ENCODE results near the gene EIF4G1.

The EIF4G1 gene

DNA sequence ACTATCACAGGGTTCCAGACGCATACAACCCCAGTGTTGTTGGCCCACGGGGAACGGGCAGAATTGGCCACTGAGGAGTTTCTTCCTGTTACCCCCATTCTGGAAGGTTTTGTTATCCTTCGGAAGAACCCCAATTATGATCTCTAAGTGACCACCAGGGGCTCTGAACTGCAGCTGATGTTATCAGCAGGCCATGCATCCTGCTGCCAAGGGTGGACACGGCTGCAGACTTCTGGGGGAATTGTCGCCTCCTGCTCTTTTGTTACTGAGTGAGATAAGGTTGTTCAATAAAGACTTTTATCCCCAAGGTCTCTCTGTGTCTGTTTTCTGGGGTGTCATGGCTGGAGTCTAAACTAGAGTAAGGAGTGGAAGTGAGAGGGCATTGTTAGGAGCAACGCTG, 5.7 kb upstream of the EIF4G1 start:
- DNase-seq = no peak

GRCh38 chr3:184311633-184312032, 2.8 kb upstream of the EIF4G1 start:
- no peak for DNase-seq

DNA sequence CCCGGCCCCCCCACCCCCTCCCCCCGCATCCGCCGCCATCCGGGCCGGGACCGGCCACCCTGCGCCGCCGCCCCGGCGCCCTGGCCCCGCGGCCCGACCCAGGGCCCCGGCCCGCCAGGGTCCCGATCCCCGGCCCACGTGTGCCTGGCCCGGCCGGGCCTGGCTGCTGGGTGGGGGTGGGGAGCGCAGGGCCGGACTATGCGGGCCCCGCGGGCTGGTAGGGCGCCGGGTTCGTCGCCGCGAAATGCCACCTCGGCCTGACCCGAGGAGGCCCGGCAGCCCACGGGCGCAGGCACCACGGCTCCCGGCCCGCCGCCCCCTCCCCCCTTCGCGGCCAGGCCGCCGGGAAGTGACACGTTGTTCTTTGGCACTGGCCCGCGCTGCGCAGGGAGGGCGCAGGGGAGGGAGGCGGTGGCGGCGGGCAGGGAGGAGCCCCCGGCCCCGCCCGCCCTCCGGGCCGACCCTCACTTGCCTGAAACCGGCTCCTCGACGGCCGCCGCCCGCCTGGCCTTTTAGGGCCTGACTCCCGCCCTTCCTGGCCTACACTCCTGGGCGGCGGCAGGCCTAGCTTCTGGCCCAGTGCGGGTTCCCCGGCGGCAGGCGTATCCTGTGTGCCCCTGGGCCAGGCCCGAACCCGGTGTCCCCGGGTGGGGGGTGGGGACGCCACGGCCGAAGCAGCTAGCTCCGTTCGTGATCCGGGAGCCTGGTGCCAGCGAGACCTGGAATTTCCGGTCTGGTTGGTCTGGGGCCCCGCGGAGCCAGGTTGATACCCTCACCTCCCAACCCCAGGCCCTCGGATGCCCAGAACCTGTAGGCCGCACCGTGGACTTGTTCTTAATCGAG, 515 bp downstream of the EIF4G1 start:
- DNase-seq = no peak

DNA sequence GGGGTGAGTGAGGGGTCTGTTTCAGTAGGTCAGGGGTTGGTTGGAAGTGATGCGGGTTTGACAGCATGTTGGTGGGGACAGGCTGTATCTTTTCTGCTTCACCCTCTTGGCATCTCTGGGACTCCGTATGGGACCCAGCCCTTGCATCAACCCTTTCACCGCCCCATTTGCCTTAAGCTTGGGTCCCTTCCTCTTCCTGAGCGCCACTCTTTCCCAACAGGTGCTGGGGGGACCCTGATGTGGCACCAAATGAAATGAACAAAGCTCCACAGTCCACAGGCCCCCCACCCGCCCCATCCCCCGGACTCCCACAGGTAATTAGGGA, 1.1 kb downstream of the EIF4G1 start:
- no peak for DNase-seq

DNA sequence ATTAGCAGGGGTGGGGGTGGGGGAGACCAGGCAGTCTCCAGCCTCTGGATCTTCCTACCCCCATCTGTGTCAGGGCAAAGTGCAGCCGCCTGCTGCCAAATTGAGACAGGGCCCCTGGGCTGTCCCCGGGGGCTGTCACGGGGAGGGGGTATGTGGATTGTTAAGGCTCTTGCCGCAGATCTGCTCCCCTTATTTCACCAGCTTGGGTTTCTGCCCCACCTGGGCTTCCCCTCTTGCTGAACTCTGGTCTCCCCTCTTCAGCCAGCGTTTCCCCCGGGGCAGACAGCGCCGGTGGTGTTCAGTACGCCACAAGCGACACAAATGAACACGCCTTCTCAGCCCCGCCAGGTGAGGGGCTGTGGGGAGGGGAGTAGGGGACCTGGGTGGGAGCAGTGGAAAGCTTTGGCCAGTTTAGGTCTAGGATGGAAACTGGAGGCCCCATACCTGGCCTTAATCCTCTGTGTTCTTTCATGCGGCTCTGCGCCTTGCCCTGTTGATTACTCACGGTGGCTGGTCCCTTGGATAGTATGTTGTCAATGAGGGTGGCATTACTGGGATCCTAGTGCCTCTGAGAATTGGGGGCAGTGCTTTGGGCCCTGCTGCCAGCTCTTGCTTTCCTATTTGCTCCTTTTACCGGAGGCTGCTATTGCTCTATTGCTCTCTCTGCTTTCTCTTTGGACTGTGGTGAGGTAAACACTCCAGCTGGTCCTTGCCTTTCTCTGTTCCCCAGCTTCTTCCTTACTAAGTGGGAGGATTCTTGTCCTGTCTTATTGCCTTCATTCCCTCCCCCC, 1.7 kb downstream of the EIF4G1 start:
- no peak for DNase-seq

- DNase-seq = no peak
Measured at GRCh38 chr3:184316792-184317191, 2.4 kb downstream of the EIF4G1 start.

- no peak for DNase-seq
Measured at GRCh38 chr3:184317201-184317600, 2.8 kb downstream of the EIF4G1 start.

DNA sequence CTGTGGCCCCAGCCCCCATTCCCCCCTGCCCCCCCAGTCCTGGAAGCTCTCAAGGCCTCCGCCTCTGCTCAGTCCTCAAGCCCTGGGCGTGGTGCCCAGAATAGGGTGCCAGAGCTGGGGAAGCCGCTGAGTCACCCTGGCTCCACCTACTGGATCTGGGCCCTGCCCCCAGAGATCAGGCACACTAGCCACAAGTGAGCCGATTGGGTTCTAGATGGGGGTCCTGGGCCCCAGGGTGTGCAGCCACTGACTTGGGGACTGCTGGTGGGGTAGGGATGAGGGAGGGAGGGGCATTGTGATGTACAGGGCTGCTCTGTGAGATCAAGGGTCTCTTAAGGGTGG, 5.7 kb downstream of the EIF4G1 start:
- DNase-seq = peak; percentile 85

GRCh38 chr3:184321666-184322065, 7.3 kb downstream of the EIF4G1 start:
- no peak for DNase-seq

DNA sequence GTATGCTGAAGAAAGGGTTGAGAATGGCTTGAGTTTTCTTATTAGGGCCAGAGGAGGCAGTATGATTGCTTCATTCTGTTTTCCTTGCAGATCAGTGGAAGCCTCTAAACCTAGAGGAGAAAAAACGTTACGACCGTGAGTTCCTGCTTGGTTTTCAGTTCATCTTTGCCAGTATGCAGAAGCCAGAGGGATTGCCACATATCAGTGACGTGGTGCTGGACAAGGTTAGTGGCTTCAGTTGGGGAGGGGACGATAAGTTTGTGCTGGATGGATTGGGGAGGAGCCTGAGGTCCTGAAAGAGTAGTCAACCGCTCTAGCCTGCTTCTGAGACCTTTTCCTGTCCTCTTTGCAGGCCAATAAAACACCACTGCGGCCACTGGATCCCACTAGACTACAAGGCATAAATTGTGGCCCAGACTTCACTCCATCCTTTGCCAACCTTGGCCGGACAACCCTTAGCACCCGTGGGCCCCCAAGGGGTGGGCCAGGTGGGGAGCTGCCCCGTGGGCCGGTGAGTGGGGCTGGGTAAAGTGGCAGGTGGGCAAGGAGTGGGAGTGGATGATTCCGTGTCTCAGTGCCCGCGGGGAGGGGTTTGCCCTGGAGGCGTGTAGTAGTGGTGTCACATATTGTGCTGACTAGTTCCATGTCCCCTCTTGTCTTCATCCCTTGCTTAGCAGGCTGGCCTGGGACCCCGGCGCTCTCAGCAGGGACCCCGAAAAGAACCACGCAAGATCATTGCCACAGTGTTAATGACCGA, 8.5 kb downstream of the EIF4G1 start:
- no peak for DNase-seq

DNA sequence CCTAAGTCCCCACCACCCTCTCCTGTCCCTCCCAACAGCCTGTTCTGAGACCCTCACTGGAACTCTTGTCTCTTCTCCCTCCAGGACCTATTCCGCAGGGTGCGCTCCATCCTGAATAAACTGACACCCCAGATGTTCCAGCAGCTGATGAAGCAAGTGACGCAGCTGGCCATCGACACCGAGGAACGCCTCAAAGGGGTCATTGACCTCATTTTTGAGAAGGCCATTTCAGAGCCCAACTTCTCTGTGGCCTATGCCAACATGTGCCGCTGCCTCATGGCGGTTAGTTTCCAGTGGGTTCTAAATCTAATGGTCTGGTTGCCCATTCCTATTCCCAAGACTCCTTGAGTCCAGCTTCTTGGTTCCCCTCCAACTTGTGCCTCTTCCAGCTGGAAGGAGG, 9.3 kb downstream of the EIF4G1 start:
- no peak for DNase-seq

DNA sequence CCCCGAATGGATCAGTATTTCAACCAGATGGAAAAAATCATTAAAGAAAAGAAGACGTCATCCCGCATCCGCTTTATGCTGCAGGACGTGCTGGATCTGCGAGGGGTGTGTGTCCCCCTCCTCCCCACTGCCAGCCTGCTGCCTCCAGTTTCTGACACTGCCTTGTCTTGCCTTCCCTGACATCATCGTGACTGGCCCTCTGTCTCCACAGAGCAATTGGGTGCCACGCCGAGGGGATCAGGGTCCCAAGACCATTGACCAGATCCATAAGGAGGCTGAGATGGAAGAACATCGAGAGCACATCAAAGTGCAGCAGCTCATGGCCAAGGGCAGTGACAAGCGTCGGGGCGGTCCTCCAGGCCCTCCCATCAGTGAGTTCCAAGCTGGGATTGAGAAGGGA, 10.9 kb downstream of the EIF4G1 start:
- DNase-seq = no peak

- no peak for DNase-seq
Measured at GRCh38 chr3:184325715-184326369, 11.4 kb downstream of the EIF4G1 start.

DNA sequence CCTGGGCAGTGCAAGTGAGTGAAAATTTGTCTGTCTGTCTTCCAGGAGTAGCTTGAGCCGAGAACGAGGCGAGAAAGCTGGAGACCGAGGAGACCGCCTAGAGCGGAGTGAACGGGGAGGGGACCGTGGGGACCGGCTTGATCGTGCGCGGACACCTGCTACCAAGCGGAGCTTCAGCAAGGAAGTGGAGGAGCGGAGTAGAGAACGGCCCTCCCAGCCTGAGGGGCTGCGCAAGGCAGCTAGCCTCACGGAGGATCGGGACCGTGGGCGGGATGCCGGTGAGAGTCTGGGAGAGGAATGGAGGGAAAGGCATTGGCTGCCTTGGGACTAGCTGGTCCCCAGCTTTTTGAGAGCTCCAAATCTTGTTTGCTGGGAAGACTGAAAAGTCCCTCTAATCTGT, 12.8 kb downstream of the EIF4G1 start:
- DNase-seq = no peak

DNA sequence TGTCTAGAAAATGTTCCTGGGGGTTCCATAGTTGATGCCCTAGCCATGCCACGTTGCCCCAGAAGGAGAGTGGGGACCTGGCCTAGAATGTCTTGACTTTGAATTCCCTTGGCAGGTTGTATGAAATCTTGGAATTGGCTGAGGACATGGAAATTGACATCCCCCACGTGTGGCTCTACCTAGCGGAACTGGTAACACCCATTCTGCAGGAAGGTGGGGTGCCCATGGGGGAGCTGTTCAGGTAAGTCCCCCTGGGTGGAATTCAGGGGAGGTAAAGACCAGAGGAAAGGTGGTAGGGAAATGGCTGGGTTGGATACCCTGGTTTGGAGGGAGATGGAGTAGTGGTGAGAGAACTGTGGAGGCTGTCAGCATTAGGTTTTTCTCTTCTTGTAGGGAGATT, 14.1 kb downstream of the EIF4G1 start:
- no peak for DNase-seq

DNA sequence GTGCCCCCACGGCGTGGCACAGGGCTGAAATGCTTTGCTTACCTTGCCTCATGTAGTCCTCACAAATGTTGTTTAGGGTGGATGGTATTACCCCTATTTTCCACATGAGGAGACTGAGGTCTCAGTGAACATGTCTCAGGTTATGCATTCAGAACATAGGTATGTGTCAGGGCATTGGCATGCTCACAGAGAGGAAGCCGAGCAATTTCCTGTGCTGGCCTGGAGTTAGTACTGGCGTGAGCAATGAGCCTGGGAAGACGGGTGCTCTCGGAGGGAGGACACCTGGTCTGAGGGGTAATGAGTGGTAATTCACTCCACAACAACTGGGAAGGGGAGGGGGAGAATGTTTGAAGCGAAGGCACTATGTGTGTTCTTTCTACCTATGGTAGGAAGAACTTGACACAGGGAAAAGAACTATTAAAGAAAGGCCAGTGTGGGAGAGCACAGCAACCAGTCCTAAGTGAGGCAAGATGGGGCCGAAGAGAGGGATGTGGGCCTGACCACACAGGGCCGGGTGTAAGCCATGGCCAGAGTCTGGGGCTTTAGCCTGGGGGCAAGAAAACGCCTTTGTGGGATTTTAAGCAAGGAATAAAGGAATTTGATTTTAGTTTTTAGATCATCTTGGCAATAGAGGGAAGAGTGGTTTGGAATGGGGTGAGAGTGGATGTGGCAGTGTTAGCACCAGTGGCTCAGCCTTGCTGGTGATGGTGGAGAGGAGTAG, 18.1 kb downstream of the EIF4G1 start:
- DNase-seq = no peak

GRCh38 chr3:184333190-184333589, 18.8 kb downstream of the EIF4G1 start:
- no peak for DNase-seq

GRCh38 chr3:184333700-184334099, 19.3 kb downstream of the EIF4G1 start:
- no peak for DNase-seq

- no peak for DNase-seq
Measured at GRCh38 chr3:184334470-184335158, 20.2 kb downstream of the EIF4G1 start.

DNA sequence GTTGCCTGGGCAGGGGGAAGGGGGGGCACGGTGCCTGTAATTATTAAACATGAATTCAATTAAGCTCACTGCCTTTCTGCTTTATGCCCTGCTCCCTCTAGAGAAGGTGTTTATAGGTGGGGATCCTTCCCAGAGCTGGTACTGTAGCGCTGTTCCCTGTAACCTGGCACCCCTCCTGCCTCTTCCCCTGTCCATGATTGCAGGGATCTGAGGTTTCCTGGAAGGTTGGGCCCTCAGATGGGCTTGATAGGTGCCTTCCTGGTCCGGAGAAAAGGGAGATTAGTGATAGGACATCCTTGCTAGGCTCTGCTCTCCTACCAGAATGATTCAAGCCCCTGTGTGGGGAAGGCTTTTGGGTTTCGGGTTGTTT, 20.9 kb downstream of the EIF4G1 start:
- no peak for DNase-seq

GRCh38 chr3:184335661-184336546, 21.5 kb downstream of the EIF4G1 start:
- DNase-seq = peak; percentile 27

Measured in DMS79 (cell line).